Activated naive CD8-positive, alpha-beta T cell (primary cell): ENCODE data around the gene SLC30A7.
"Not testable (repeated sequence)": the region's sequence is repeated elsewhere in the genome, so short reads cannot be mapped to it uniquely, and the experiment has no call there.

Experiments used
- H3K27ac Mint-ChIP-seq: one replicate; pipeline ENCODE4 v1.8.0; 2021; ENCODE audit warnings: mixed read lengths
- H3K27me3 Mint-ChIP-seq: one replicate; pipeline ENCODE4 v1.8.0; 2021; ENCODE audit warnings: mixed read lengths
- H3K36me3 Mint-ChIP-seq: one replicate; pipeline ENCODE4 v1.8.0; 2021; ENCODE audit warnings: mixed read lengths
- H3K4me1 Mint-ChIP-seq: one replicate; pipeline ENCODE4 v1.8.0; 2021; ENCODE audit warnings: low read depth, mixed read lengths
- H3K4me3 Mint-ChIP-seq: one replicate; pipeline ENCODE4 v1.8.0; 2021; ENCODE audit warnings: mild to moderate bottlenecking, mixed read lengths
- H3K9me3 Mint-ChIP-seq: one replicate; pipeline ENCODE4 v1.8.0; 2021; ENCODE audit warnings: low read depth, mixed read lengths

The SLC30A7 gene

GRCh38 chr1:100941580-100942216 lies 45.8 kb downstream of the SLC30A7 start:
- peaks cover 11% of the 10 kb centered on the region for H3K9me3 Mint-ChIP-seq
- H3K27me3 Mint-ChIP-seq: no peaks in the 10 kb centered on the region
- H3K4me3 Mint-ChIP-seq: peak overlapping the region; percentile 68
- peak overlapping the region; percentile 87 for H3K27ac Mint-ChIP-seq
- peaks cover 69% of the 10 kb centered on the region for H3K36me3 Mint-ChIP-seq
- peaks cover 47% of the 10 kb centered on the region for H3K4me1 Mint-ChIP-seq

- H3K27ac Mint-ChIP-seq: peak overlapping the region; percentile 87
- peak overlapping the region; percentile 68 for H3K4me3 Mint-ChIP-seq
- H3K27me3 Mint-ChIP-seq: no peaks in the 10 kb centered on the region
- H3K36me3 Mint-ChIP-seq: peaks cover 72% of the 10 kb centered on the region
- H3K9me3 Mint-ChIP-seq: peaks cover 11% of the 10 kb centered on the region
- H3K4me1 Mint-ChIP-seq: peaks cover 54% of the 10 kb centered on the region
Measured at GRCh38 chr1:100942304-100943046, 46.6 kb downstream of the SLC30A7 start.

GRCh38 chr1:100943533-100943932 lies 47.6 kb downstream of the SLC30A7 start:
- H3K4me1 Mint-ChIP-seq: peaks cover 61% of the 10 kb centered on the region

GRCh38 chr1:100946064-100946463 lies 50.2 kb downstream of the SLC30A7 start:
- H3K4me3 Mint-ChIP-seq, H3K27ac Mint-ChIP-seq, H3K27me3 Mint-ChIP-seq: not testable (repeated sequence)
- H3K4me1 Mint-ChIP-seq: peaks cover 75% of the 10 kb centered on the region
- peaks cover 24% of the 10 kb centered on the region for H3K9me3 Mint-ChIP-seq
- H3K36me3 Mint-ChIP-seq: peaks cover 69% of the 10 kb centered on the region

More at GRCh38 chr1:100943533-100943932, 47.6 kb downstream of the SLC30A7 start:
- peaks cover 72% of the 10 kb centered on the region for H3K36me3 Mint-ChIP-seq
- peak overlapping the region; percentile 46 for H3K4me3 Mint-ChIP-seq
- H3K9me3 Mint-ChIP-seq: peaks cover 19% of the 10 kb centered on the region
- no peaks in the 10 kb centered on the region for H3K27me3 Mint-ChIP-seq
- peak overlapping the region; percentile 50 for H3K27ac Mint-ChIP-seq

- H3K36me3 Mint-ChIP-seq: peaks cover 74% of the 10 kb centered on the region
- peaks cover 24% of the 10 kb centered on the region for H3K9me3 Mint-ChIP-seq
- H3K4me3 Mint-ChIP-seq, H3K27ac Mint-ChIP-seq, H3K27me3 Mint-ChIP-seq: not testable (repeated sequence)
- peaks cover 71% of the 10 kb centered on the region for H3K4me1 Mint-ChIP-seq
Measured at GRCh38 chr1:100947816-100948215, 51.9 kb downstream of the SLC30A7 start.

- Mint-ChIP-seq H3K4me1 (peaks cover 72% of the 10 kb centered on the region), H3K36me3 (peaks cover 75% of the 10 kb centered on the region), H3K4me3 (peak overlapping the region; percentile 61), H3K27ac (peak overlapping the region; percentile 72), H3K9me3 (peaks cover 24% of the 10 kb centered on the region)
- not testable (repeated sequence) for H3K27me3 Mint-ChIP-seq
Measured at GRCh38 chr1:100948721-100949405, 53.0 kb downstream of the SLC30A7 start.

GRCh38 chr1:100949515-100950158 lies 53.7 kb downstream of the SLC30A7 start:
- Mint-ChIP-seq H3K36me3 (peaks cover 76% of the 10 kb centered on the region), H3K4me1 (peaks cover 74% of the 10 kb centered on the region), H3K27ac (peak overlapping the region; percentile 72), H3K9me3 (peaks cover 24% of the 10 kb centered on the region)
- H3K4me3 Mint-ChIP-seq, H3K27me3 Mint-ChIP-seq: not testable (repeated sequence)

GRCh38 chr1:100950337-100950736 lies 54.4 kb downstream of the SLC30A7 start:
- H3K27ac Mint-ChIP-seq: peak overlapping the region; percentile 65
- peaks cover 72% of the 10 kb centered on the region for H3K36me3 Mint-ChIP-seq
- H3K4me3 Mint-ChIP-seq: no peak overlapping the region
- peaks cover 24% of the 10 kb centered on the region for H3K9me3 Mint-ChIP-seq
- H3K27me3 Mint-ChIP-seq: no peaks in the 10 kb centered on the region
- peaks cover 78% of the 10 kb centered on the region for H3K4me1 Mint-ChIP-seq

GRCh38 chr1:100950781-100951180 lies 54.9 kb downstream of the SLC30A7 start:
- peak overlapping the region; percentile 65 for H3K27ac Mint-ChIP-seq
- H3K36me3 Mint-ChIP-seq: peaks cover 69% of the 10 kb centered on the region
- no peak overlapping the region for H3K4me3 Mint-ChIP-seq
- no peaks in the 10 kb centered on the region for H3K27me3 Mint-ChIP-seq
- peaks cover 81% of the 10 kb centered on the region for H3K4me1 Mint-ChIP-seq
- H3K9me3 Mint-ChIP-seq: peaks cover 24% of the 10 kb centered on the region

- Mint-ChIP-seq H3K36me3 (peaks cover 57% of the 10 kb centered on the region), H3K4me3 (peak overlapping the region; percentile 18), H3K27me3 (no peaks in the 10 kb centered on the region), H3K27ac (peak overlapping the region; percentile 70), H3K4me1 (peaks cover 75% of the 10 kb centered on the region), H3K9me3 (peaks cover 24% of the 10 kb centered on the region)
Measured at GRCh38 chr1:100952104-100952745, 56.3 kb downstream of the SLC30A7 start.

- H3K27me3 Mint-ChIP-seq: not testable (repeated sequence)
- Mint-ChIP-seq H3K4me1 (peaks cover 77% of the 10 kb centered on the region), H3K9me3 (peaks cover 19% of the 10 kb centered on the region), H3K4me3 (peak overlapping the region; percentile 18), H3K36me3 (peaks cover 52% of the 10 kb centered on the region), H3K27ac (peak overlapping the region; percentile 70)
Measured at GRCh38 chr1:100952970-100953369, 57.1 kb downstream of the SLC30A7 start.

GRCh38 chr1:100953960-100954730 lies 58.3 kb downstream of the SLC30A7 start:
- no peaks in the 10 kb centered on the region for H3K27me3 Mint-ChIP-seq
- peaks cover 41% of the 10 kb centered on the region for H3K36me3 Mint-ChIP-seq
- H3K4me3 Mint-ChIP-seq: peak overlapping the region; percentile 2
- peak overlapping the region; percentile 70 for H3K27ac Mint-ChIP-seq
- peaks cover 14% of the 10 kb centered on the region for H3K9me3 Mint-ChIP-seq
- peaks cover 72% of the 10 kb centered on the region for H3K4me1 Mint-ChIP-seq

- H3K4me1 Mint-ChIP-seq: peaks cover 71% of the 10 kb centered on the region
- no peaks in the 10 kb centered on the region for H3K27me3 Mint-ChIP-seq
- peak overlapping the region; percentile 76 for H3K27ac Mint-ChIP-seq
- no peak overlapping the region for H3K4me3 Mint-ChIP-seq
- peaks cover 45% of the 10 kb centered on the region for H3K36me3 Mint-ChIP-seq
- H3K9me3 Mint-ChIP-seq: peaks cover 14% of the 10 kb centered on the region
Measured at GRCh38 chr1:100955322-100955721, 59.4 kb downstream of the SLC30A7 start.
